Measurements from ENCODE around the gene TBATA.

TBATA gene

DNA sequence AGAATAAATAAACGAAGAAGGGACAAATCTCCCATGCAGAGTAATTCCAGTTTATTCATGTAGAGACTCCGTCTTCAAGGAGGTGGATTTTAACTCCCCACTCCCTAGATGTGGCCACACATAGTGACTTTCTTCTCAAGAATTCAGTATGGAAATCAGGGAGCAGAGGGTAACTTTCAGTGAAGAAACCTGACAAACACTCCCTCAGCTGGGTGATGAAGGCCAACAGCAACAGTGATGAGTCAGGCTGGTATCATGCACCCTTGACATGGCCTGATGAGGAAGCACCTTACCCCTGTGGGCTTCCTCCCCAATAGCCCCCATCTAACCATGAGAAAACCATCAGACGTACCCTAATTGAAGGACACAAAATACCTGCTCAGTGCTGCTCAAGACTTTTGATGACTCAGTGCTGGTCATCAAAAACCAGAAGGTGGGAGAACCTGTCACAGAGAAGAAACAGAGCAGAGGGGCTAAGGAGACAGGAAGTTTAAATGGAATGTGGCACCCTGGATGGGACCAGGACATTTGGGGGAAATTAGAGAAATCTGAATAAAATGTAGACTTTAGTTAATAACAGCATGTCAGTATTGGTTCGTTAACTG, 62.3 kb downstream of the TBATA start:
- no peak for DNase-seq (ENCODE audit: low read depth in 2 of 3, low spot score in 2 of 3)
